Measurements from ENCODE around the gene NUCB2. TPM values are rescaled to one million over a fixed set of nuclear protein-coding genes. Genes with fewer than 3 reads are reported as not detected.
"Not testable (repeated sequence)": the region's sequence is repeated elsewhere in the genome, so short reads cannot be mapped to it uniquely, and the experiment has no call there.

The NUCB2 gene
- total RNA-seq, 1 experiment from 2014 or later = 58.6 TPM

DNA sequence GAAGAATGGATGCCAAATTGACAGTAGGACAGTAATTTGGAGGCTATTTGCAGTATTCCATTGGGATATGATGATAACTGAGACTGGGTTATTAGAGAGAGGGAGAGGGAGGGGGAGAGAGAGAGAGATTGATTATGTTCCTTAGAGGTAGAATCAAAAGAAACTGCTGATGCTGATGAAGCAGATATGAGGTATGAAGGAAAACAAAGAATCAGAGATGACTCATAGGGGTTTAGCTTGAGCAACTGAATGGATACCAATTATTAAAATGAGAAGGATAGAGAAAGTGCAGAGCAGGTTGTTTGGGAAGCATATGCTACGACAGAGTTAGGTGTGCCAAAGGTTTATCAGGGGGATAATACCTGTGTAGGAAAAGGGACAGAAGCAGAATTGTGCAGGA is 12.8 kb upstream of the NUCB2 start:
- DNase-seq = no peak
- Mint-ChIP-seq H3K4me3 (ENCODE audit: low read depth, unreplicated experiment) (no peak overlapping the region), H3K4me1 (ENCODE audit: low read depth, unreplicated experiment) (peaks cover 30% of the 10 kb centered on the region), H3K9me3 (ENCODE audit: low read depth, unreplicated experiment) (no peaks in the 10 kb centered on the region), H3K27me3 (ENCODE audit: unreplicated experiment) (no peaks in the 10 kb centered on the region), H3K36me3 (ENCODE audit: insufficient read depth, unreplicated experiment) (peaks cover 5% of the 10 kb centered on the region), H3K27ac (ENCODE audit: unreplicated experiment) (peak overlapping the region; percentile 5)
- intact Hi-C loops (cut with micrococcal nuclease; ENCODE audit: unreplicated experiment) = no loop called here
- CTCF ChIA-PET = interaction anchor here (0.6 to 0.9 kb wide), 5 partner anchors 12 to 847 kb away, joined by 3 to 7 read pairs (median 6); partner anchors contain the start of gene NUCB2
- no TSS peak for BruUV-seq (replicated peaks)
- TF ChIP-seq, protein P1, sequence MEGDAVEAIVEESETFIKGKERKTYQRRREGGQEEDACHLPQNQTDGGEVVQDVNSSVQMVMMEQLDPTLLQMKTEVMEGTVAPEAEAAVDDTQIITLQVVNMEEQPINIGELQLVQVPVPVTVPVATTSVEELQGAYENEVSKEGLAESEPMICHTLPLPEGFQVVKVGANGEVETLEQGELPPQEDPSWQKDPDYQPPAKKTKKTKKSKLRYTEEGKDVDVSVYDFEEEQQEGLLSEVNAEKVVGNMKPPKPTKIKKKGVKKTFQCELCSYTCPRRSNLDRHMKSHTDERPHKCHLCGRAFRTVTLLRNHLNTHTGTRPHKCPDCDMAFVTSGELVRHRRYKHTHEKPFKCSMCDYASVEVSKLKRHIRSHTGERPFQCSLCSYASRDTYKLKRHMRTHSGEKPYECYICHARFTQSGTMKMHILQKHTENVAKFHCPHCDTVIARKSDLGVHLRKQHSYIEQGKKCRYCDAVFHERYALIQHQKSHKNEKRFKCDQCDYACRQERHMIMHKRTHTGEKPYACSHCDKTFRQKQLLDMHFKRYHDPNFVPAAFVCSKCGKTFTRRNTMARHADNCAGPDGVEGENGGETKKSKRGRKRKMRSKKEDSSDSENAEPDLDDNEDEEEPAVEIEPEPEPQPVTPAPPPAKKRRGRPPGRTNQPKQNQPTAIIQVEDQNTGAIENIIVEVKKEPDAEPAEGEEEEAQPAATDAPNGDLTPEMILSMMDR (IDR thresholded peaks at IDR 0.05; ENCODE audit: unreplicated experiment) = no peak

GRCh38 chr11:17266781-17267180 is 9.8 kb upstream of the NUCB2 start:
- BruUV-seq (replicated peaks) = no TSS peak
- DNase-seq = no peak
- Mint-ChIP-seq H3K36me3 (ENCODE audit: insufficient read depth, unreplicated experiment) (peaks cover 5% of the 10 kb centered on the region), H3K27ac (ENCODE audit: unreplicated experiment) (peak overlapping the region; percentile 6), H3K27me3 (ENCODE audit: unreplicated experiment) (no peaks in the 10 kb centered on the region), H3K9me3 (ENCODE audit: low read depth, unreplicated experiment) (no peaks in the 10 kb centered on the region), H3K4me1 (ENCODE audit: low read depth, unreplicated experiment) (peaks cover 27% of the 10 kb centered on the region), H3K4me3 (ENCODE audit: low read depth, unreplicated experiment) (no peak overlapping the region)
- CTCF ChIA-PET = interaction anchor here (0.6 kb wide), 1 partner anchor 9 kb away, joined by 4 read pairs; no protein-coding TSS in a partner anchor
- intact Hi-C loops (cut with micrococcal nuclease; ENCODE audit: unreplicated experiment) = no loop called here
- TF ChIP-seq, protein P1 (IDR thresholded peaks at IDR 0.05; ENCODE audit: unreplicated experiment) = no peak

DNA sequence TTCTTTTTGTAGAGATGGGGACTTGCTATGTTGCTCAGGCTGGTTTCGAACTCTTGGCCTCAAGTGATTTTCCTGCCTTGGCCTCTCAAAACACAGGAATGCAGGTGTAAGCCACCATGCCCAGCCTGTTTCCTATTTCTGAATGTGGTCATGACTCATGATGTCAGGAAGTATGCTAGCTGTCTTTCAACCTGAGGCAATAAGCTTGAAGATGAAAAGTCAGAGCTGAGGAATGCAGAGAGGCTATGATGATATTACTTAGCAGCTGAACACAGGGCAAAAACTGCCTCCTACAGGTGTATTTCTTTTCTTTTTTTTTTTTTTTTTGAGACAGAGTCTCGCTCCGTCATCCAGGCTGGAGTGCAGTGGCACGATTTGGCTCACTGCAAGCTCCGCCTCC is 9.0 kb upstream of the NUCB2 start:
- Mint-ChIP-seq H3K27ac (ENCODE audit: unreplicated experiment) (peak overlapping the region; percentile 80), H3K27me3 (ENCODE audit: unreplicated experiment) (no peaks in the 10 kb centered on the region), H3K36me3 (ENCODE audit: insufficient read depth, unreplicated experiment) (peaks cover 5% of the 10 kb centered on the region), H3K9me3 (ENCODE audit: low read depth, unreplicated experiment) (no peaks in the 10 kb centered on the region), H3K4me3 (ENCODE audit: low read depth, unreplicated experiment) (no peak overlapping the region), H3K4me1 (ENCODE audit: low read depth, unreplicated experiment) (peaks cover 25% of the 10 kb centered on the region)
- DNase-seq = peak; percentile 50
- TF ChIP-seq, protein P1 (IDR thresholded peaks at IDR 0.05; ENCODE audit: unreplicated experiment) = no peak
- CTCF ChIA-PET = interaction anchor here (0.7 to 1.2 kb wide), 4 partner anchors 8 to 156 kb away, joined by 3 to 8 read pairs (median 6); partner anchors contain the start of gene NUCB2
- BruUV-seq (replicated peaks) = no TSS peak
- intact Hi-C loops (cut with micrococcal nuclease; ENCODE audit: unreplicated experiment) = no loop called here

GRCh38 chr11:17268500-17268899 is 8.0 kb upstream of the NUCB2 start:
- intact Hi-C loops (cut with micrococcal nuclease; ENCODE audit: unreplicated experiment); H3K9me3 Mint-ChIP-seq (ENCODE audit: low read depth, unreplicated experiment); DNase-seq; H3K36me3 Mint-ChIP-seq (ENCODE audit: insufficient read depth, unreplicated experiment); H3K27me3 Mint-ChIP-seq (ENCODE audit: unreplicated experiment); BruUV-seq (replicated peaks); H3K4me3 Mint-ChIP-seq (ENCODE audit: low read depth, unreplicated experiment); CTCF ChIA-PET; H3K27ac Mint-ChIP-seq (ENCODE audit: unreplicated experiment): not testable (repeated sequence)
- H3K4me1 Mint-ChIP-seq (ENCODE audit: low read depth, unreplicated experiment) = peaks cover 16% of the 10 kb centered on the region

DNA sequence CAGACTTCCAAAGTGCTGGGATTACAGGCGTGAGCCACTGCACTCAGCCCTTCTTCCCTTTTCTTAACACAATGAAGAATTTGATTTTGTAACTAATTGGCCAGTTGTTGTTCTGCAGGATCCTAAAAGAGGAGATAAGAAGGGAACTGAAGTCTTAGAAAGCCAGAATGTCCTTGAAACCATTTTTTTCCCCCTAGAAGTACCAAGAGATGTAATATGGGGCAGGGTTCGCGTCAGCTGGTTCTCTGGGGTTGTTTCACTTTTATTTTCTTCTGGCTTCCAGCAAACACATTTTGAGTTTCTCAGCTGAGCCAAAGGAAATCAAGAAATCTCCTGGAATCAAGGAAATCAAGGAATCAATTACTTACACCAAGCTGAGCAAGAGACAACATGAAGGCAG is 7.6 kb upstream of the NUCB2 start:
- CTCF ChIA-PET = no interaction called here
- no peak overlapping the region for H3K4me3 Mint-ChIP-seq (ENCODE audit: low read depth, unreplicated experiment)
- peaks cover 5% of the 10 kb centered on the region for H3K36me3 Mint-ChIP-seq (ENCODE audit: insufficient read depth, unreplicated experiment)
- DNase-seq = no peak
- TF ChIP-seq, protein P1 (IDR thresholded peaks at IDR 0.05; ENCODE audit: unreplicated experiment) = no peak
- no peaks in the 10 kb centered on the region for H3K27me3 Mint-ChIP-seq (ENCODE audit: unreplicated experiment)
- H3K27ac Mint-ChIP-seq (ENCODE audit: unreplicated experiment) = no peak overlapping the region
- peaks cover 12% of the 10 kb centered on the region for H3K4me1 Mint-ChIP-seq (ENCODE audit: low read depth, unreplicated experiment)
- intact Hi-C loops (cut with micrococcal nuclease; ENCODE audit: unreplicated experiment) = no loop called here
- no peaks in the 10 kb centered on the region for H3K9me3 Mint-ChIP-seq (ENCODE audit: low read depth, unreplicated experiment)
- no TSS peak for BruUV-seq (replicated peaks)

All from Calu3 (cell line).